ENCODE data around the gene ASTN2.

ASTN2 gene

DNA sequence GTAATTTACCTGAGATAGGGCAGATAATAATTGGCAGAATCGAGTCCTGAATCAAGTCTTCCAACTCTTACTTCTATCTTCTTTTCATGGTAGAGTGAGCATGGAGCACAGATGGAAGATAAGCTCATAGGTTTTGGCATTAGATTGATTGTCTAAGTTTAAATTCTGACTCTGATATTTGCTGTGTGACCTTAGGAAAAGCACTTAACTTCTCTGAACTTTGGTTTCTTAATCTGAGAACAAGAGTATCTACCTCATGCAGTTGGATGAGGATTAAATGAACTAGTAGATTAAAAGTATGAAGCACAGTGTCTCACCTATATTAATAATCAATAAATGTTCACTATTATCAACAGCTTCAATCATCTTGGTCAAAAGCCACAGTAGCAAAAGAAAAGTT lies 9.4 kb upstream of the ASTN2 start:
- Histone ChIP-seq H3K27me3 (no peaks in the 10 kb centered on the region), H3K4me2 (no peak overlapping the region), H3K9ac (no peak overlapping the region), H3K4me1 (0 out of 20 replicates have a peak, but pooled peaks cover 0 to 7% (median 0%) of the 10 kb centered on the region in 10 experiments), H4K20me1 (no peaks in the 10 kb centered on the region), H3K9me3 (replicated peaks in 1 of 11) (no peaks in the 10 kb centered on the region), H3K27ac (no peak overlapping the region), H3K4me3 (no peak overlapping the region), H3K36me3 (no peaks in the 10 kb centered on the region)
- no peak for TF ChIP-seq Cebpa-rat (IDR thresholded peaks at IDR 0.05)

DNA sequence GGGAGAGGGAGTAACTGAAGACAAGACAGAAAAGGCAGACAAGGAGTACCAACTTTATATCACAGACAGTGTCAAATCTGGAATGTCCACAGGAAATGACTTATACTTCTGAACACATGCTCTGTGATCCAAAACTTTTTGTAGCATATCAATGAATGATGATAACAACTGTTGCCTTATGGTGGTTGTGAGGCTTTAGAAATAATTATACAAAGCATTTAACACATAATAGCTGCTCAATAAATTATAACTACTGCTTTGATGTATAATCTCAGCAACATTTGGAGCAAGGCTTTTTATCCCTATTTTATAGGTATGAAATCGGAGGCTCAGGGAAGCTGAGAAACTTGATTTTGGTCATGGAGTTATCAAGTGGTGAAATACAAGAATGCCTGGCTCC lies 3.3 kb upstream of the ASTN2 start:
- Histone ChIP-seq H3K4me3 (no peak overlapping the region), H3K36me3 (no peaks in the 10 kb centered on the region), H3K9me3 (replicated peaks in 1 of 11) (no peaks in the 10 kb centered on the region), H3K27me3 (peaks cover 37 to 45% (median 42%) of the 10 kb centered on the region in 11 experiments), H3K9ac (no peak overlapping the region), H3K4me1 (peaks cover 13 to 21% (median 19%) of the 10 kb centered on the region in 10 experiments), H4K20me1 (peaks cover 0 to 15% (median 11%) of the 10 kb centered on the region in 11 experiments; a peak in 14 of 22 replicates), H3K27ac (no peak overlapping the region), H3K4me2 (no peak overlapping the region)
- TF ChIP-seq Cebpa-rat (IDR thresholded peaks at IDR 0.05) = no peak

DNA sequence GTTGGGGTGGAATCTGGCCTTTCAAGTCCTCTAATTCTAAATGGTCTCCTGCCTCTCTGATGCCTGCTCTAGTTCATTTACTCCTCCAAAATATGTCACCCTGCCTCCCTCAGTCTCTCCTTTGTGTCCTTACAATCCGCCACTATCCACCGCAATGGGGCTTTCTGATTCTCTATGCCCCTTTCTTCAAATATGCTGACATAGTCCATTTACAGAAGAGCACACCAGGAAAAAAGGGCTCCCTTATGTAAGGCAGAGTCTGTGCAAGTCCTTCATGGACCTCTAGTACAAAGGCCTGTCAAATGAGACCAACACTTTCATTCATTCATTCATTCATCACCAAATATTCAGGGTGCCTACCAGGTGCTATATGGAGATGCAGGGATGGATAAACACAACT lies 2.0 kb upstream of the ASTN2 start:
- no peak for TF ChIP-seq Cebpa-rat (IDR thresholded peaks at IDR 0.05)
- Histone ChIP-seq H3K36me3 (no peaks in the 10 kb centered on the region), H3K4me1 (peaks cover 18 to 30% (median 24%) of the 10 kb centered on the region in 10 experiments), H4K20me1 (peaks cover 0 to 26% (median 13%) of the 10 kb centered on the region in 11 experiments; a peak in 15 of 22 replicates), H3K9ac (no peak overlapping the region), H3K27me3 (peaks cover 49 to 57% (median 54%) of the 10 kb centered on the region in 11 experiments), H3K4me3 (no peak overlapping the region), H3K9me3 (replicated peaks in 1 of 11) (no peaks in the 10 kb centered on the region), H3K4me2 (no peak overlapping the region), H3K27ac (no peak overlapping the region)

DNA sequence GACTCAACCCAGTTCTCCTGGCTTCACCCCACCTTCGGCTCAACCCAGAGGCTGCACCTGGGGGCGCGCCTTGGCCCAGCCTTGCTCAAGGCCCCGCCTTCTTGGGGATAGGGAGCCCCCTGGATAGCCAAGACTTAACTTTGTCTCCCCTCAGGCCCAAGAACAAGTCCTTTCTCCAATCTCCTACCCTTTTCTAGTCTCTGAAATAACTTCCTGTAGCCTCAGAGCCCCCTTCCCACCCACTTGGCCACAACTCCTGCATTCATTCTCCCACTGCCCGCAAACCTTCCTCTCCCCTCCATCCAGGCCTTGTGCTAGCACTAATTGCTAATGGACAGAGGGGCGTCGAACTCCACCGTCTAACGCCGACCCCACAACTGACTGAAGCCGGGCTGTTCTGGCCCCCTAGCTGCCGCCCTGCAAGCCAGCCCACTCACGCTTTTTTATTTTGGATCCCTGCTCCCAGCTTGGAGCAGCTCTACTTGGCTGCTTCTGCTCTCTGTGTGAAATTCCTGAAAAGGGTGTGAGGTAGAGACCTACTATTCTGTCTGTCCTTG lies 579 bp upstream of the ASTN2 start:
- Histone ChIP-seq H4K20me1 (peaks cover 0 to 31% (median 13%) of the 10 kb centered on the region in 11 experiments; a peak in 15 of 22 replicates), H3K9me3 (replicated peaks in 1 of 11) (no peaks in the 10 kb centered on the region), H3K27ac (peak overlapping the region in 1 of 11 experiments; percentile 37; a peak in 2 of 22 replicates), H3K9ac (peak overlapping the region in 9 of 11 experiments; percentile 64 to 86 (median 73); a peak in 13 of 22 replicates), H3K4me3 (peak overlapping the region; percentile 71 to 82 (median 74)), H3K27me3 (peaks cover 49 to 68% (median 56%) of the 10 kb centered on the region in 11 experiments), H3K36me3 (no peaks in the 10 kb centered on the region), H3K4me2 (peak overlapping the region; percentile 91 to 99 (median 96)), H3K4me1 (peaks cover 18 to 30% (median 24%) of the 10 kb centered on the region in 10 experiments)
- TF ChIP-seq Cebpa-rat (IDR thresholded peaks at IDR 0.05) = no peak

DNA sequence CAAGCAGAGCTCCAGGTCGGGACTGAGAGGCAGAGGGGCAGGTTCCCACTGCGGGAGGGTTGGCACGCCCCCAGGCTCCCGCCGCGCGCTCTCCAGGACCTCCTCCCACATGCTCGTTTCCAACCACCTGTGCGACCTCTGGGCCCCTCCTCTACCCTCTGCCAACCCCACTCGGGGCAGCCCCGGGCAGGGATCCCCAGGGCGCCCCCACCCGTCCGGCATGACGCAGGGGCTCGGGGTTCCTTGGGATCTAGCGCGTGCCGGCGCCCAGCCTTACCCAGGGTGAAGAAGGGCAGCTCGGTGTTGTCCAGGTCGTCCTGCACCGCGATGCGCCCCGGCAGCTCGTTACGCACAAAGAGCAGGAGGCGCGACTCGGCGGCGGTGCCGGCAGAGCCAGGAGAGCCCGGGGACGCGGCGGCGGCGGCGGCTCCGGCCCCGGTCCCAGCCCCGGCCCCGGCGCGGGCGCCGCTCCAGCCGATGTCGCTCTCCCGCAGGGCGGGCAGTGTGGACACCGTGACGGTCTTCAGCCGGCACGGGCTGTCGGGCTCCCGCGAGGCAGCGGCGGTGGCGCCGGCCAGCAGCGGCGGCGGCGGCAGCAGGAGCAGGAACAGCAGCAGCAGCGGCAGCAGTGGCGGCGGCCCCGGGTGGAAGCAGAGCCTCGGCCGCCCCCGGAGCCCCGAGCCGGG lies 494 bp downstream of the ASTN2 start:
- no peak for TF ChIP-seq Cebpa-rat (IDR thresholded peaks at IDR 0.05)
- Histone ChIP-seq H4K20me1 (peaks cover 0 to 41% (median 13%) of the 10 kb centered on the region in 11 experiments; a peak in 15 of 22 replicates), H3K4me3 (peak overlapping the region; percentile 71 to 82 (median 74)), H3K27ac (peak overlapping the region in 3 of 11 experiments; percentile 37 to 50 (median 47); a peak in 5 of 22 replicates), H3K4me1 (peaks cover 18 to 30% (median 24%) of the 10 kb centered on the region in 10 experiments), H3K9ac (peak overlapping the region; percentile 49 to 86 (median 73)), H3K27me3 (peaks cover 49 to 76% (median 56%) of the 10 kb centered on the region in 11 experiments), H3K9me3 (replicated peaks in 1 of 11) (no peaks in the 10 kb centered on the region), H3K36me3 (no peaks in the 10 kb centered on the region), H3K4me2 (peak overlapping the region; percentile 91 to 99 (median 96))

DNA sequence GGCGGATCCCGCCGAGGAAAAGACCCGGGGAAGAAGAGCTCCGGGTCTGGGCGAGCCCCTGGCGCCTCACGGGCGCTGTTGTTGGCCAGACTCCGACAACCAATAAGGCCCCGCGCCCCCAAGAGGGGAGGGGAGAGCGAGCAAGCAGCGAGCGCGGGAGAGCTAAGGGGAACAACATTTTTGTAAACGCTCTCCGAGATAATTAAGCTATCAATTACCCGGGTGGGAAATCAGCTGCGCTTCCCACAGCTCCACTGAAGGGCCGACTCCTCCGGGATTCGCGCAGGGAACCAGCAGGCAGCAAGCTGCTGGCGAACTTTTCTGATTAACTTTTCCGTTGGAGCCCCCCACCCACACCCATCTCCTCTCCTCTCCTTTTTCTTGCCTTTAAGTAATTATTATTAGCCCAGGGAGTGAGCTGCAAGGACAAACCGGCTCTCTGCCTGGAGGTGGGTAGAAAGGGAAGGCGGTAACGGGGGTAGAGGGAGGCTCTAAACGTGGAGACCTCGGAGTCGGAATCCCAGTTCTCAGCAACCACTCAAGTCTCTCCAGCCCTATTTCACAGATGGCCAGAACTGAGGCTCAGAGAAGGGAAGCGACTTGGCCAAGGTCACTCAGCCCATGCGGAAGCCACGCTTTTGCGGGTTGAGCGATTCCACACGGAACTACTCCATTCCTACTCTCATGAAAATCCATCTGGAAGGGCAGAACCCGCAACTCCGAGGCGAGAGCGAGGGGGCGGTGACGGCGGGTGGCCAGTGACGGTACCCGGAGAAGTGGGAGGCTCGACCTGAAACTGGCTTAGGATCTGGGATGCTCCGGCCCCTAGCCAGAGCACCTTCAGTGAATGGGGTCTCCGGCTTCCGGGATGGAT lies 1.3 kb downstream of the ASTN2 start:
- H3K36me3 ChIP-seq = no peaks in the 10 kb centered on the region
- H3K9me3 ChIP-seq (replicated peaks in 1 of 11) = no peaks in the 10 kb centered on the region
- peak overlapping the region in 2 of 11 experiments; percentile 77 to 86; a peak in 3 of 22 replicates for H3K9ac ChIP-seq
- H4K20me1 ChIP-seq = peaks cover 0 to 43% (median 13%) of the 10 kb centered on the region in 11 experiments; a peak in 15 of 22 replicates
- H3K27me3 ChIP-seq = peaks cover 49 to 76% (median 56%) of the 10 kb centered on the region in 11 experiments
- H3K4me2 ChIP-seq = peak overlapping the region; percentile 91 to 99 (median 96)
- peaks cover 18 to 30% (median 24%) of the 10 kb centered on the region in 10 experiments for H3K4me1 ChIP-seq
- no peak for TF ChIP-seq Cebpa-rat (IDR thresholded peaks at IDR 0.05)
- peak overlapping the region; percentile 71 to 82 (median 74) for H3K4me3 ChIP-seq
- no peak overlapping the region for H3K27ac ChIP-seq

DNA sequence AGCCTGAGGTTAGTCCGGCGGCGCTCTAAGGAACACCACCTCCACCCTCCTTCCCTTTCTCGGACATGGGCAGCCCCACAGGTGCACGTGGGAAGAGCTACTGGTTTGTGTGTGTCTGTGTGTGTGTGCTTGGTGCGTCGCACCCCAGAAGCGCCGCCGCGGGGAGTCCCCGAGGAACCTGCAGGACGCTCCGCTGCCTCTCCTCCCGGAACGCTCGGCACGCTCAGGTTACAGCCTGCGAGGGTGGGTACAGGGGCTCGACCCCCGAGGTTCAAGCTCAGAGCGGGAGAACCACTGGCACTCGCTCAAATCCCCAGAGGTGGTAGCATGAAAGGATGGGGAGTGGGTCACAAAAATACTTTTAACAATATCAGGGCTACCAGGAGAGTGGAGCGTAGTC lies 2.0 kb downstream of the ASTN2 start:
- peak overlapping the region in 2 of 11 experiments; percentile 77 to 86; a peak in 3 of 22 replicates for H3K9ac ChIP-seq
- H4K20me1 ChIP-seq = peaks cover 0 to 43% (median 13%) of the 10 kb centered on the region in 11 experiments; a peak in 15 of 22 replicates
- no peak overlapping the region for H3K27ac ChIP-seq
- H3K9me3 ChIP-seq (replicated peaks in 1 of 11) = no peaks in the 10 kb centered on the region
- H3K27me3 ChIP-seq = peaks cover 49 to 76% (median 57%) of the 10 kb centered on the region in 11 experiments
- peaks cover 18 to 31% (median 25%) of the 10 kb centered on the region in 10 experiments for H3K4me1 ChIP-seq
- peak overlapping the region; percentile 91 to 99 (median 96) for H3K4me2 ChIP-seq
- no peak for TF ChIP-seq Cebpa-rat (IDR thresholded peaks at IDR 0.05)
- no peaks in the 10 kb centered on the region for H3K36me3 ChIP-seq
- H3K4me3 ChIP-seq = peak overlapping the region; percentile 71 to 82 (median 74); a peak in 18 of 20 replicates

DNA sequence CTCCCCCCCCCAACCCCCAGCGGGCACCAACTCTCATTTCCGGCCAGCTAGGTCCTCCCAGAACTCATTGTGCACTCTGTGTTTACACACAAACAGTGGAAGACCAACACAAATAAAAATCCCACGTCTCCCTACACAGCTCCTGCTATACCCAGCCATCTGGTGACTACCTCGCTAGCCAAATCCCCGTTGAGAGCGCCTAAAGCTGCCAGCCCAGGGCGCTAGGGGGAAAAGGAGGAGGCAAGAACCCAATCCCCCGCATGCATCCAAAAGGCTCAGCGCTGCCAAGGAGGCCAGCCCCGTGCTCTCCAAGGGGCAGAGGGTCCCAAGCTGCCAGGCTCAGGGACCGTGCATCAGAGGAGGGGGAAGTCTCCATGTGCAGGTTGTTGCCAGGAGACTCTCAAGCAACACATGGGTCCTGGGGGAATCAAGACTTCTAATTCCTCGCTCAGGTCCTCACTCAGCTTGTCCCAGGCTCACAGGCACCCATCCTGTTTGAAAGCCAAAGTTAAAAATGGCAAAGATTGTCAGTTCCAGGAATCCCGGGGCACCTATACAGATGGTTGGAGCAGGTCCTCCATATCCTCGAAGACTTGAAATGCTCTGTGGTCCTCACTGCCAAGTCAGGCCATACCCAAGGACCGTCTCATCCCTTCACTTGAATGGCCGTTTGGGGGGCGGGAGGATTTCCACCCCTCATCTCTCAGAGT lies 2.7 kb downstream of the ASTN2 start:
- peaks cover 18 to 36% (median 25%) of the 10 kb centered on the region in 10 experiments for H3K4me1 ChIP-seq
- H4K20me1 ChIP-seq = peaks cover 0 to 43% (median 13%) of the 10 kb centered on the region in 11 experiments; a peak in 15 of 22 replicates
- H3K9ac ChIP-seq = no peak overlapping the region
- peak overlapping the region in 3 of 11 experiments; percentile 91 to 96 (median 94); a peak in 5 of 22 replicates for H3K4me2 ChIP-seq
- H3K4me3 ChIP-seq = peak overlapping the region in 3 of 10 experiments; percentile 74 to 82 (median 81); a peak in 3 of 20 replicates
- TF ChIP-seq Cebpa-rat (IDR thresholded peaks at IDR 0.05) = no peak
- no peaks in the 10 kb centered on the region for H3K36me3 ChIP-seq
- H3K9me3 ChIP-seq (replicated peaks in 1 of 11) = no peaks in the 10 kb centered on the region
- peaks cover 49 to 72% (median 56%) of the 10 kb centered on the region in 11 experiments for H3K27me3 ChIP-seq
- no peak overlapping the region for H3K27ac ChIP-seq

Measured in BLaER1 treated with 17β-estradiol and CSF1 and Interleukin-3, amounts not matched to agents 10 nM and 100 nM (cell line).